Thymus (tissue), 11 donors: ENCODE measurements around the gene HSPB7. TPM values are rescaled to one million over a fixed set of nuclear protein-coding genes. Genes with fewer than 3 reads are reported as not detected.
"Not testable (repeated sequence)": the region's sequence is repeated elsewhere in the genome, so short reads cannot be mapped to it uniquely, and the experiment has no call there.

Source experiments
- DNase-seq, 9 donors: peaks; one replicate each; pipeline ENCODE4 v3.0.0-alpha.2; 2013; ENCODE audit warnings: low spot score in 9 of 9, low read depth in 6 of 9, missing footprints in 1 of 9
- H3K27ac ChIP-seq, 2 donors: one replicate each; pipeline ENCODE4 v1.5.1; 2013; ENCODE audit warnings: control low read depth in 1 of 2, low read depth in 1 of 2, low read length in 1 of 2, mild to moderate bottlenecking in 1 of 2, moderate library complexity in 1 of 2
- H3K27me3 ChIP-seq, 2 donors: one replicate each; pipeline ENCODE4 v1.5.1; 2013; ENCODE audit warnings: low read length in 1 of 2; ENCODE audit not compliant: control insufficient read depth in 2 of 2, insufficient read depth in 1 of 2
- H3K36me3 ChIP-seq, 2 donors: one replicate each; pipeline ENCODE4 v1.5.1; 2013; ENCODE audit warnings: low read length in 1 of 2, mild to moderate bottlenecking in 1 of 2, moderate library complexity in 1 of 2; ENCODE audit not compliant: control insufficient read depth in 2 of 2, insufficient read depth in 2 of 2
- H3K4me1 ChIP-seq, 2 donors: one replicate each; pipeline ENCODE4 v1.5.1; 2013; ENCODE audit warnings: low read length in 2 of 2; ENCODE audit not compliant: control insufficient read depth in 2 of 2, insufficient read depth in 2 of 2
- H3K4me3 ChIP-seq, 2 donors: one replicate each; pipeline ENCODE4 v1.5.1; 2013; ENCODE audit warnings: low read length in 2 of 2, control low read depth in 1 of 2, mild to moderate bottlenecking in 1 of 2
- H3K9me3 ChIP-seq, 2 donors: one replicate each; pipeline ENCODE4 v1.5.1; 2013; ENCODE audit warnings: low read length in 1 of 2, mild to moderate bottlenecking in 1 of 2; ENCODE audit not compliant: control insufficient read depth in 2 of 2, insufficient read depth in 1 of 2
- whole genome bisulfite sequencing: extraction: QIAGEN DNeasy Blood & Tissue Kit; methylation state at CpG from one replicate; pipeline ENCODE4 v1.1.7; 2013; 5-methylcytosine and 5-hydroxymethylcytosine counted together
- polyA plus RNA-seq: library from polyadenylated mRNA; stranded (reverse); fragments of 200-250 nt; gene quantifications from one replicate; pipeline ENCODE4 v1.2.3, GENCODE V29; 2013
- total RNA-seq: library from RNA; stranded (reverse); fragments of 120-200 nt; gene quantifications from one replicate; pipeline ENCODE4 v1.2.4, GENCODE V29; 2013
- donor health status: healthy.

The HSPB7 gene
- total and polyA plus RNA-seq, 2 donors, result under 0.01 to 9.5 TPM

DNA sequence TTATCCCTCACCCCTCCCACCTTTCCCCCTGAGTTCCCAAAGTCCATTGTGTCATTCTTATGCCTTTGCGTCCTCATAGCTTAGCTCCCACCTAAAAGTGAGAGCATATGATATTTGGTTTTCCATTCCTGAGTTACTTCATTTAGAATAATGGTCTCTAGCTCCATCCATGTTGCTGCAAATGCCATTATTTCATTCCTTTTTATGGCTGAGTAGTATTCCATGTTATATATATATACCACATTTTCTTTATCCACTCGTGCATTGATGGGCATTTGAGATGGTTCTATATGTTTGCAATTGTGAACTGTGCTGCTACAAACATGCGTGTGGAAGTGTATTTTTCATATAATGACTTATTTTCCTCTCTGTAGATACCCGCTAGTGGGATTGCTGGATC, 39.9 kb downstream of the HSPB7 start:
- not testable (repeated sequence) for H3K27me3 ChIP-seq, H3K4me3 ChIP-seq, DNase-seq, H3K9me3 ChIP-seq, H3K36me3 ChIP-seq, H3K27ac ChIP-seq
- over 99% methylated on average over 4 of the region's 4 CpGs for WGBS
- H3K4me1 ChIP-seq, result peaks cover 6 to 12% of the 10 kb centered on the region in 2 donors

DNA sequence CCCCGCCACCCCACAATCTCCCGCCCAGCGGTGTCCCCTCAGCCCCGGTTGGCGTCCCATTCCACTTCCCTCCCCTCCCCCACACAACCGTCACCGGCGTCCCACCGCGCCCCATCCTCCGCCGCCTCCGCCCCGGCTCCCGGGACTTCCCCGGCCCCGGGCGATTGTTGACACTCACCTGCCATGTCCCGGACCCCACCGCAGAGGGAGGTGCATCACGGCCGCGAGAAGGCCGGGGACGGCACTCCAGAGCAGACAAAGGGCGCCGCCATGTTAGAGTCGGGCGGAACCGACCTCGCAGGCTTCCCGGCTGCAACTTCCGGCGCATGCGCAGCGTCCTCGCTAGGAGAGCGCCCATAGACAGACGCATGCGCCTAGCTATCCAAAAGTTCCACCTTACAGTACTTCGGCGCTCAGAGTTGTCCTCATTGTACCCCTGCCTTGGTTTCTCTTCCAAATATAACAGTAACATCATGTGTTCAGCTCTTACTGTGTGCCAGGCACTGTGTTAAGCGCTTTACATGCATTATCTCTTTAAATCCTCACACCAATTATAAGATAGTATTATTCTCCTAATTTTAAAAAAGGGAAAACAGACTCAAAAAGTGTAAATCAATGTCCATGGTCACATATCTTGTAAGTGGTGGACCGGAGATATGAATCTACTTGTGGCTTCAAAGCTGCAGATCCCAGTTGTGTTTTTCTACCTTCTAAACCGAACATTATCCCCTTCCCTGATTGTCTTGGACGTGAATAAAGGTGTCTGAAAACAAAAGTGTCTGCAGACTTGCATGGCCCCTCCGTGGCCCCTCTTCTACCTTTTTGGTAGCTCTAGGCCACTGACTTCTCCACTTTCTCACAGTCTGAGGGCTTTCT, 41.8 kb downstream of the HSPB7 start, which contains the start of gene ZBTB17:
Gene ZBTB17 (minus strand): TSS at position 297 of the 876 bp plus-strand sequence. CDS start 27,606 bp downstream, outside the sequence.
- peak; percentile 80 to 97 (median 92) for DNase-seq
- peaks cover 6 to 12% of the 10 kb centered on the region in 2 donors for H3K4me1 ChIP-seq
- H3K9me3 ChIP-seq, result peaks cover 0 to 9% of the 10 kb centered on the region in 2 donors
- peak within 1 kb of the TSS; percentile 84 to 91 for H3K27ac ChIP-seq
- no peaks in the 10 kb centered on the region for H3K27me3 ChIP-seq
- H3K4me3 ChIP-seq, result peak within 1 kb of the TSS; percentile 90 to 96
- 9% methylated on average over 47 of the region's 47 CpGs for WGBS
- peaks cover 9 to 17% of the 10 kb centered on the region in 2 donors for H3K36me3 ChIP-seq

GRCh38 chr1:15975358-15975804, 42.5 kb downstream of the HSPB7 start:
- peak overlapping the region; percentile 32 to 91 for H3K27ac ChIP-seq

GRCh38 chr1:15974855-15975254, 43.0 kb downstream of the HSPB7 start:
- H3K9me3 ChIP-seq, result peaks cover 0 to 9% of the 10 kb centered on the region in 2 donors
- 89% methylated on average over 9 of the region's 9 CpGs for WGBS
- no peak for DNase-seq
- H3K4me1 ChIP-seq, result peaks cover 6 to 12% of the 10 kb centered on the region in 2 donors
- no peaks in the 10 kb centered on the region for H3K27me3 ChIP-seq
- peaks cover 10 to 22% of the 10 kb centered on the region in 2 donors for H3K36me3 ChIP-seq
- peak overlapping the region in 1 of 2 donors; percentile 32 for H3K27ac ChIP-seq
- peak overlapping the region; percentile 90 to 96 for H3K4me3 ChIP-seq

More at GRCh38 chr1:15975358-15975804, 42.5 kb downstream of the HSPB7 start:
- Histone ChIP-seq H3K9me3 (peaks cover 0 to 9% of the 10 kb centered on the region in 2 donors), H3K36me3 (peaks cover 9 to 20% of the 10 kb centered on the region in 2 donors), H3K4me1 (peaks cover 6 to 12% of the 10 kb centered on the region in 2 donors), H3K4me3 (peak overlapping the region; percentile 90 to 96), H3K27me3 (no peaks in the 10 kb centered on the region)
- DNase-seq, result peak in 7 of 9 donors; percentile 26 to 69 (median 41)
- 2% methylated on average over 47 of the region's 47 CpGs for WGBS

DNA sequence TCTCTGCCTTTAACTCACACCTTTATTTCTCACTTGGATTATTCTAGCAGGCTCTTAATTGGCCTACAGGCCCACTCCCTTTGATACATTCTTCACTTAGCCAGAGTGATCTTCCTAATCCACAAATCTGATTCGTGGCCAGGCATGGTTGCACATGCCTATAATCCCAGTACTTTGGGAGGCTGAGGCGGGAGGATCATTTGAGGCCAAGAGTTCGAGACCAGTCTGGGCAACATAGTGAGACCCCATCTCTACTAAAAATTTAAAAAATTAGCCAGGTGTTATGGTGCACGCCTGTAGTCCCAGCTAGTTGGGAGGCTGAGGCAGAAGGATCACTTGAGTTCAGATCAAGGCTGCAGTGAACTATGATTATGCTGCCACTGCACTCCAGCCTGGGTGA, 44.1 kb downstream of the HSPB7 start:
- H3K27ac ChIP-seq, result no peak overlapping the region
- 97% methylated on average over 4 of the region's 4 CpGs for WGBS
- H3K4me3 ChIP-seq, result no peak overlapping the region
- H3K27me3 ChIP-seq, result no peaks in the 10 kb centered on the region
- H3K36me3 ChIP-seq, result peaks cover 20 to 32% of the 10 kb centered on the region in 2 donors
- peaks cover 0 to 18% of the 10 kb centered on the region in 2 donors for H3K9me3 ChIP-seq
- no peak for DNase-seq
- peaks cover 6 to 12% of the 10 kb centered on the region in 2 donors for H3K4me1 ChIP-seq

- Histone ChIP-seq H3K27ac (no peak overlapping the region), H3K27me3 (no peaks in the 10 kb centered on the region), H3K4me3 (no peak overlapping the region), H3K9me3 (peaks cover 0 to 18% of the 10 kb centered on the region in 2 donors), H3K4me1 (peaks cover 6 to 12% of the 10 kb centered on the region in 2 donors), H3K36me3 (peaks cover 23 to 34% of the 10 kb centered on the region in 2 donors)
- 93% methylated on average over 1 of the region's 1 CpG for WGBS
- DNase-seq, result no peak
These were observed 45.4 kb downstream of the HSPB7 start for GRCh38 chr1:15972409-15972808.

DNA sequence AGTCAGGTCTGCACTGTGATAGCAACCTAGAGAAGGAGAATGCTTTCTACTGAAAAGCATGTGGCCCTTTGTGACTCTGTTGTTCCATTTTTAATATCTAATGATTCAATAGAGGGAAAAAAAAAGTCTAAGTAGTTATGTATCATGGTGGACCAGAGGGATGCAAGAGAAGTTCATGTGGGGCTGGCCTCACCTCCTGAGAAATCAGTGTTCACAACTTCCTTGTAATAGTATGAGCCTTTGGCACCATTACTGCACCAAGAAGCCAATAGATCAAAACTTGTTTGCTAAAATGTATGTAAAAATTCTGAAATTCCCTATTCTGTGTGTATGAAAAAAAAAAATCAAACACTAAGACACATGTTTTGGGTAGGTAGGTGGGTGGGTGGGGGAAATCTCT, 46.9 kb downstream of the HSPB7 start:
- H3K27me3 ChIP-seq, result no peaks in the 10 kb centered on the region
- H3K4me1 ChIP-seq, result peaks cover 6 to 19% of the 10 kb centered on the region in 2 donors
- H3K27ac ChIP-seq, result no peak overlapping the region
- H3K4me3 ChIP-seq, result no peak overlapping the region
- peaks cover 23 to 37% of the 10 kb centered on the region in 2 donors for H3K36me3 ChIP-seq
- no peak for DNase-seq
- H3K9me3 ChIP-seq, result peaks cover 0 to 12% of the 10 kb centered on the region in 2 donors

DNA sequence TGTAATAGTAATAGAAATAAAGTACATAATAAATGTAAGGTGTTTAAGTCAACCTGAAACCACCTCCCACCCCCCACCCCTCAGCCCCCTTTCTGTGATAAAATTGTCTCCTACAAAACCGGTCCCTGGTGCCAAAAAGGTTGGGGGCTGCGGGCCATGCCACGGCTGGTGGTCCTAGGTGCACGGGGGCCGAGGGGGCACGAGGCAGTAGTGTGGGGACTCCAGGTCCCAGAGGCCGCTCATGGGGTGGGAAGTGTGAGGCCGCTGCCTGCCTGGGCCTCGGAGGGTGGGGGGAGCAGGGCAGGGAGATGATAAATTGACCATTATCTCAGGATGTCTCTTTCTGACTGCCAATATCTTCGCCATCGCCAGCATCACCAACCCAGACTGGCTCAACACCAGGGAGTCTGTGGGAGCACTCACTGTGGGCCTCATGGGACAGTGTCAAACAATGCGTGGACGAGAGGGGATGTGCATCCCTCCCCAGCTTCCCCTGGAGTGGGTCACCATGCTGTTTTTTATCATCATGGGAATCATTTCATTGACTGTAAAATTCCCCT, 48.4 kb downstream of the HSPB7 start:
- Histone ChIP-seq H3K27me3 (no peaks in the 10 kb centered on the region), H3K27ac (no peak overlapping the region), H3K4me3 (no peak overlapping the region), H3K36me3 (peaks cover 23 to 40% of the 10 kb centered on the region in 2 donors), H3K9me3 (peaks cover 0 to 12% of the 10 kb centered on the region in 2 donors), H3K4me1 (peaks cover 0 to 11% of the 10 kb centered on the region in 2 donors)
- WGBS, result over 99% methylated on average over 13 of the region's 13 CpGs
- no peak for DNase-seq

DNA sequence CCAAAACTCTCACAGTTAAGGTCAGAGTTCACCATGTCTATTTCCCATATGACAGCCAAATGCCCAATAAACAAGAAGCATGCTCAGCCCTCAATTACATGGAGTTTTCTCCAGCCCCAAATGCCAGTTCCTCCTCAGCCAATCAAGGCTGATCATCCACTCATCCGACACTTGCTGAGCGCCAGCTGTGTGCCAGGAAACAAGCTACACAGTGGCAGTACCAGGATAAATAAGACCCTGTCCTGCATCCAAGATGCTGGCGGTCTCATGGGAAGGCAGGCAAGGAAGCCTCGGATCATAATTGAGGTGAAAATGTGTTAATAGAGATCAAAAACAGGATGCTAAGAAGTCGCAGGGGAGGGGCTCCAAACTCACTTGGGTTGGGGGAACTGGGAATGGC, 49.7 kb downstream of the HSPB7 start:
- H3K9me3 ChIP-seq, result peaks cover 0 to 12% of the 10 kb centered on the region in 2 donors
- H3K27me3 ChIP-seq, result no peaks in the 10 kb centered on the region
- DNase-seq, result no peak
- H3K36me3 ChIP-seq, result peaks cover 23 to 38% of the 10 kb centered on the region in 2 donors
- no peak overlapping the region for H3K27ac ChIP-seq
- peaks cover 0 to 7% of the 10 kb centered on the region in 2 donors for H3K4me1 ChIP-seq
- H3K4me3 ChIP-seq, result no peak overlapping the region
- WGBS, result 98% methylated on average over 5 of the region's 5 CpGs
